ENCODE measurements around the gene EVI5L. TPM values are rescaled to one million over a fixed set of nuclear protein-coding genes. Genes with fewer than 3 reads are reported as not detected.
A peak's percentile ranks its signal among the peaks of the same experiment; 100 is the strongest.

The EVI5L gene
- total RNA-seq, 1 experiment from 2014 or later, result 25.7 TPM

DNA sequence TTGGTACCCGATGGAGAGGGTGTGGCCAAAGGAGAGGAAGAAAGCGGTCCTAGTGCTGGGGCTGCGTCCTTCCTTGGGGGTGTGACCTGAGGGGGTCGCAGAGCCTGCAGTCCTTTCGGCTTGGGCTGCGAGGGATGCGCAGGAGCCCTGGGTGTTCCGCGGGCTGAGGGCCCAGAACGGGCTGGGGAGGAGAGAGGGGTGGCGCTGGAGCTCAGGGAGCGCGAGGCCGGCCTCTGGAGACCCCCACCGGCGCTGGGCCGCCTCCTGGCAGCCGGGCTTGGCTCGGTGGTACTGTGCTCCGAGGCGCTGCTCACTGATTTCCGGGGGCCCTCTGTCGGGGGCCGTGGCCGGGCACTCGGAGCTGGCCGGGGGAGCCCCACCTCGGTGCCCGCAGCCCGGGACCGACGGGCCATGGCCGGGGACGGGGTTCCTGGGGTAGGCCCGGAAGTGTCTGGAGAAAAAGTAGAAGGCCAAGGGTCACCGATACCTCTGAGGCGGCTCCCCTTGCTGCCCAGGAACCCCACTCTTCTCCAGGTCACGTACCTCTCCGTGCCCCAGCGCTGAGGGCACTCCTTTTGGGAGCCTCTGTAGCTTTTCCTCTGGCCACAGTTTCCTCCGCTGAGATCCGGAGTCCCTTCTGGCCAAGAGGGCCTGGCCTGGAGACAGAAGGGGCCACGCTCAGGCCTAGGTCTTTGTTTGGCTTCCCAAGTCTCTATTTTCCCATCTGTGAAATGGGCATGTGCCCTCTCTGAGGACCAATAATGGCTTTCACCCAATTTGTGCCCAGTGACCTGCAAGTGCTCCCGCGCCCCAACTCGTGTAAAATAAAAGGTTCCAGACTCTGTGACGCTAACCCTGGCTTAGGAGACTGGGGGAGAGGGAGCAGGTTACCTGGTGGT lies 42.5 kb downstream of the EVI5L start:
- Mint-ChIP-seq H3K36me3 (ENCODE audit: insufficient read depth, unreplicated experiment) (peaks cover 7% of the 10 kb centered on the region), H3K9me3 (ENCODE audit: unreplicated experiment) (no peaks in the 10 kb centered on the region), H3K27me3 (ENCODE audit: insufficient read depth, unreplicated experiment) (no peaks in the 10 kb centered on the region), H3K4me3 (ENCODE audit: unreplicated experiment) (peak overlapping the region; percentile 68), H3K27ac (ENCODE audit: low read depth, unreplicated experiment) (no peak overlapping the region), H3K4me1 (ENCODE audit: insufficient read depth, unreplicated experiment) (peaks cover 25% of the 10 kb centered on the region)
- DNase-seq (ENCODE audit: unreplicated experiment), result no peak
- intact Hi-C loops (cut with micrococcal nuclease), result no loop called here
- CTCF ChIA-PET, result interaction anchor here (1.3 kb wide), 1 partner anchor 20 kb away, joined by 5 read pairs; no protein-coding TSS in a partner anchor
- POLR2A ChIA-PET, result interaction anchor here (0.5 to 1.8 kb wide), 3 partner anchors 16 to 29 kb away, joined by 4 to 5 read pairs (median 4); partner anchors contain the start of gene LRRC8E
- no TSS peak for BruUV-seq (replicated peaks)
- no peak for TF ChIP-seq CTCF (IDR thresholded peaks at IDR 0.05; ENCODE audit: unreplicated experiment)

GRCh38 chr19:7873304-7874075 lies 43.5 kb downstream of the EVI5L start:
- intact Hi-C loops (cut with micrococcal nuclease), result no loop called here
- CTCF ChIA-PET, result interaction anchor here (1.3 kb wide), 1 partner anchor 21 kb away, joined by 5 read pairs; no protein-coding TSS in a partner anchor

DNA sequence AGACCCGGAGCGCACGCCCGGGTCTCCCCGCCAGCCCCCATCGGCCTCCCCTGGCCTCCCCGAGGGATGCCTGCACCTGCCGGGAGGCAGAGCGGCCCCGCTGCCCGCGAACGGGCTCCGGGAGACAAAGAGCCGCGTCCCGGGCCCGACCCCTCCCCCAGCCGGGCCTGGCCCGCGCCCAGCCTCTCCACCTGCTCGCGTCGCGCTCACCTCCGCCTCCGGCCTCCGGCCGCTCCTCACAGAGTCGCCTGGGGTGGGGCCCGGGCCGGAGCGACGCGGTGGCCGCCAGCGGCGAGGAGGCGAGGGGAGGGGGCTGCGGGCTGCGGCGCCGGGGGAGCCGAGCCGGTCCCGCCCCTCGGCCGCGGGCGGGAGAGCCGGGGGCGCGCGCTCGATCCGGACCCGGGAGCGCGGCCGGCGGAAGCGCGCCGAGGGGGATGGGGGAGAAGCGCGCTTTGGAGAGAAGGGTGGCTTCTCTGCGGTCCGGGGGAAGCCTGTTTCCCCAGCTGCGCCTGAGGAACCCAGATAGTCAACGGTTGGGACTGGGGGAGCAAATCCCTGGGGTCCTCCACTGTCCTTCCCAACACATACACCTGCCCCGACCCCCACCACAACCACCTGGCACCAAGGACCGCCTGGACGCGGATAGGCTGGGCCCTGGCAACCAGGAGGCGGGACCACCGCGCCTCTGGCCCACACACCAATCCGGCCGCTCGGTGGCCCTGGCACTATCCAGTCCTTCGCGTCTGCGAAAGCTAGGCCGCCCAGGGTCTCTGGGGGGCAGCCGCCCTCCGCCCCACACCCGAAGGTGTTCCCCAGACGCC lies 44.3 kb downstream of the EVI5L start, which contains the start of gene PRR36:
Gene PRR36, minus strand, starts transcription at position 315 of the 821 bp plus-strand sequence. CDS start 701 bp downstream, outside the sequence.
- Mint-ChIP-seq H3K27ac (ENCODE audit: low read depth, unreplicated experiment) (no peak within 1 kb of the TSS), H3K4me3 (ENCODE audit: unreplicated experiment) (no peak within 1 kb of the TSS), H3K4me1 (ENCODE audit: insufficient read depth, unreplicated experiment) (peaks cover 25% of the 10 kb centered on the region), H3K27me3 (ENCODE audit: insufficient read depth, unreplicated experiment) (no peaks in the 10 kb centered on the region), H3K36me3 (ENCODE audit: insufficient read depth, unreplicated experiment) (peaks cover 7% of the 10 kb centered on the region), H3K9me3 (ENCODE audit: unreplicated experiment) (no peaks in the 10 kb centered on the region)
- ChIA-PET POLR2A (interaction anchor here (0.6 kb wide), 1 partner anchor 28 kb away, joined by 3 read pairs; no protein-coding TSS in a partner anchor), CTCF (no interaction called here)
- intact Hi-C loops (cut with micrococcal nuclease), result no loop called here
- DNase-seq (ENCODE audit: unreplicated experiment), result no peak
- no TSS peak for BruUV-seq (replicated peaks)
- no peak for TF ChIP-seq CTCF (IDR thresholded peaks at IDR 0.05; ENCODE audit: unreplicated experiment)

More at GRCh38 chr19:7873304-7874075, 43.5 kb downstream of the EVI5L start:
- POLR2A ChIA-PET, result no interaction called here
- Mint-ChIP-seq H3K27ac (ENCODE audit: low read depth, unreplicated experiment) (no peak overlapping the region), H3K9me3 (ENCODE audit: unreplicated experiment) (no peaks in the 10 kb centered on the region), H3K4me1 (ENCODE audit: insufficient read depth, unreplicated experiment) (peaks cover 25% of the 10 kb centered on the region), H3K36me3 (ENCODE audit: insufficient read depth, unreplicated experiment) (peaks cover 7% of the 10 kb centered on the region), H3K4me3 (ENCODE audit: unreplicated experiment) (no peak overlapping the region), H3K27me3 (ENCODE audit: insufficient read depth, unreplicated experiment) (no peaks in the 10 kb centered on the region)
- BruUV-seq (replicated peaks), result no TSS peak
- no peak for DNase-seq (ENCODE audit: unreplicated experiment)
- TF ChIP-seq CTCF (IDR thresholded peaks at IDR 0.05; ENCODE audit: unreplicated experiment), result no peak
